Hair follicle dermal papilla cell (primary cell): ENCODE data around the gene SEMA7A. TPM values are rescaled to one million over a fixed set of nuclear protein-coding genes. Genes with fewer than 3 reads are reported as not detected.

Experiments used
- small RNA-seq: library from RNA; depleted of rRNA; stranded (forward); fragments of <200 nt; gene quantifications from one replicate; pipeline ENCODE3, GENCODE V24; 2012
- total RNA-seq: library from RNA; depleted of rRNA; stranded (reverse); fragments of >200 nt; gene quantifications from 2 replicates; pipeline ENCODE4 v1.2.3, GENCODE V29; 2012

The SEMA7A gene, protein sequence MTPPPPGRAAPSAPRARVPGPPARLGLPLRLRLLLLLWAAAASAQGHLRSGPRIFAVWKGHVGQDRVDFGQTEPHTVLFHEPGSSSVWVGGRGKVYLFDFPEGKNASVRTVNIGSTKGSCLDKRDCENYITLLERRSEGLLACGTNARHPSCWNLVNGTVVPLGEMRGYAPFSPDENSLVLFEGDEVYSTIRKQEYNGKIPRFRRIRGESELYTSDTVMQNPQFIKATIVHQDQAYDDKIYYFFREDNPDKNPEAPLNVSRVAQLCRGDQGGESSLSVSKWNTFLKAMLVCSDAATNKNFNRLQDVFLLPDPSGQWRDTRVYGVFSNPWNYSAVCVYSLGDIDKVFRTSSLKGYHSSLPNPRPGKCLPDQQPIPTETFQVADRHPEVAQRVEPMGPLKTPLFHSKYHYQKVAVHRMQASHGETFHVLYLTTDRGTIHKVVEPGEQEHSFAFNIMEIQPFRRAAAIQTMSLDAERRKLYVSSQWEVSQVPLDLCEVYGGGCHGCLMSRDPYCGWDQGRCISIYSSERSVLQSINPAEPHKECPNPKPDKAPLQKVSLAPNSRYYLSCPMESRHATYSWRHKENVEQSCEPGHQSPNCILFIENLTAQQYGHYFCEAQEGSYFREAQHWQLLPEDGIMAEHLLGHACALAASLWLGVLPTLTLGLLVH
- total RNA-seq, result 34.2 and 41.2 TPM in 2 replicates

DNA sequence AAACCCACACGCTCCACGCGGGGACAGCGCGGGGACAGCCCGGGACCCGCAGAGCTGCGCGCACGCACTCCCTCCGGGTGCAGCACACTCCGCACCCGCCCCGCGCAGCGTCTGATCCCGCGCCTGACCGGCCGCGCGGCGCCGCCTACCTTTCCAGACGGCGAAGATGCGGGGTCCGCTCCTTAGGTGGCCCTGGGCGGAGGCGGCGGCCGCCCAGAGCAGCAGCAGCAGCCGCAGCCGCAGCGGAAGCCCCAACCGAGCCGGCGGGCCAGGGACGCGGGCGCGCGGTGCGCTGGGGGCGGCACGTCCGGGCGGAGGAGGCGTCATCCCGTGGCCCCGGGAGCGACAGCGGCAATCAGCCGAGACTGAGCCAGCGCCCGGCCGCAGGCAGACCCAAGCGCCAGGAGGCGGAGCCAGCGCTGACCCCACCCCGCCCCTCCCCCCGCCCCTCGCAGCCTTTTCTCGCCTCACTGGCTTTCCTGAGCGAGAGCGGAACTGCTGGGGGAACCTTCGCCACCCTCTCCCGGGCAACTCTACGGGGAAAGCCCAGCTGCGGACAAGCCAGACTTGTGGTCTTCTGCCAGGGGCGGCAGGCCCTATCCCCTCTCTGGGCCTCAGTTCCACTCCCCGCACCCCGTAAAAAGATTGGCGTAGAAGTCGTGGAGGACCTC, at the start of gene SEMA7A:
SEMA7A (minus strand) TSS at position 367 of the 671 bp plus-strand sequence; CDS start at position 327, 40 bp downstream.

DNA sequence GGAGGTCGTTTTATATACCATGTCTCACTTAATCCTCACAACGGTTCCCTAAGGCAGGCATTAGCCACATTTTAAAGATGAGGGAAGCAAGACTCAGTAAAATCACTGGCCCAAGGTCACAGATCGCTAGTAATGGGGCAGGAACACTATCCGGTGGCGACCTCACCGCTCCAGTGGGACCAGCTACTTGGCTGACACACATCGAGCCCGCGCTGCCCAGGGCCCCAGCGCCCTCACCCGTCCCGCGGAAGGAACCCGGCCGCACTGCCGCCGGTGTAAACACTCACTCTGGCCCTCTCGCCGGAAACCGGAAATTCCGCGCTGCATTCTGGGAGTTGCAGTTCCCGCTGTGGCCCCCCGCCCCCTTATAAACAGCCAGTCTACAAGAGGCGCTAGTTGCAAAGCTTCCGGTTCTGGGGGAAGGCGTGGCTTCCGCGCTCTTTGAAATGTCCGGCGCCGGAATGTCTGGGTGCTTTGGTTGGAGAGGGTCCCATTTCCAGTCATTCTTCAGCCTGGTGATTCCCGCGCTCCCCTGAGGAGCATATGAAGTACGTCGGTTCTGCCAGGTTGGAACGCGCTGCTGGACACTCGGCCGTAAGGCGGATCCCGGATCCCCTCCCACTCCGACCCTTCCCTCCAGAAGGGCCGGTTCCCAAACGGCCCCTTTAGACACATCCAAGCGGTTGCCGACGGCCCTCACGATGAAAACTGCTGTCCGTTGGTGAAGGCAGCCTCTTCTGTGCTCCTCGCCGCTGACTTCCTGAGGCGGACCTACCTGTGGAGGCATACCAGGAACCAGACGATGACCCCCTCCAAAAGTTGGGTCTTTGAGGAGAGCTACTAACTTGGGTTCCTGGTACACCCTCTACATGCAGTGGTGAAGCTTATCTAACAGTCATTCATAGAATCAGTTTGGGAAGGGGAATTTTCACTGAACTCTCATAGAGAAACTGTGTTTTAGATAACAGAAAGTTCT, 27.4 kb upstream of the SEMA7A start, which contains the start of gene UBL7:
UBL7 (minus strand) TSS at position 290 of the 976 bp plus-strand sequence. CDS start 2,293 bp downstream, outside the sequence.

DNA sequence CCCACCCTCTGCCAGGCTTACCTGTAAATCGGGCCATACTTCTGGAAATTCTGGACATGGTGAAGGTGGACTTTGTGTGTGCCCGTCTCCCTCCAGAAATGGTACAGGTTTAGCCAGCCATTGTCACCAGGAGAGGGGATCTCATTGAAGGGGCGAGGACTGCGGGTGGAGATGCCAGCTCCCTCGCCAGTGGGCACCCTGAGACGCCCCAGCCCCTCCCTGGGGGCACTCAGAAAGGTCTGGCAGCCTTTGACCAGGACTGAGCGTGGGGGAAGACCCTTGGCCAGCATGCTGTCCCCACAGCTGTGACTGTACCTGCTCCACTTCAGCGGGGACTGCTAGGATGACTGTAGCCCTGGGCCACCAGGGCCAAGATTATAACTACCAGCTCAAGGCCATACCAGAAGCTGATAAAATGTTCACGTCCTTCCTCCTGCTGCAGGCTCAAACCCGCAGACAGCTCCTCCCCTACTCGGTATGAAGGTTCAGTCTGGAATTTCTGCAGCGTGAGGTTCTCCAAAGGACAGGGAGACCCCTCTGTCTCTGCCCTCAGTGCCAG, 66.4 kb downstream of the SEMA7A start, which contains the start of gene CYP11A1:
CYP11A1 (minus strand) TSS at position 351 of the 559 bp plus-strand sequence; CDS start at position 290, 61 bp downstream.

Small RNAs within 50 kb of the gene (small RNA-seq; reads per million reads assigned to genes)
- gene MIR6881, result not detected

Other genes with a start within 250 kb of the SEMA7A start
- gene STRA6, start 231.2 kb downstream of the SEMA7A start, total RNA-seq, result 1.1 and 5.2 TPM in 2 replicates
- gene CCDC33, start 197.6 kb downstream of the SEMA7A start, total RNA-seq, result not detected in 2 replicates
- gene CYP11A1, start 66.3 kb downstream of the SEMA7A start, total RNA-seq, result 0.36 and 0.81 TPM in 2 replicates
- gene UBL7, start 27.2 kb upstream of the SEMA7A start, total RNA-seq, result 44.0 and 49.2 TPM in 2 replicates
- 2.3 and 3.6 TPM in 2 replicates for gene ARID3B, start 107.3 kb upstream of the SEMA7A start, total RNA-seq
- gene CLK3, start 181.9 kb upstream of the SEMA7A start, total RNA-seq, result 64.7 and 77.2 TPM in 2 replicates